ENCODE data around the gene DSCAM. TPM values are rescaled to one million over a fixed set of nuclear protein-coding genes. Genes with fewer than 3 reads are reported as not detected.

The DSCAM gene
- total RNA-seq, 2 donors from 2014 or later: 0.05 TPM; not detected in 1

- Histone ChIP-seq H3K27ac (no peak overlapping the region), H3K36me3 (no peaks in the 10 kb centered on the region), H3K9ac (ENCODE audit: low read depth in 2 of 2, low read length in 2 of 2) (no peak overlapping the region), H3K9me3 (no peaks in the 10 kb centered on the region), H3K4me1 (no peaks in the 10 kb centered on the region), H3K27me3 (no peaks in the 10 kb centered on the region), H3K4me3 (no peak overlapping the region)
- intact Hi-C loops (cut with DNase I): no loop called here
- TF ChIP-seq, protein P1, sequence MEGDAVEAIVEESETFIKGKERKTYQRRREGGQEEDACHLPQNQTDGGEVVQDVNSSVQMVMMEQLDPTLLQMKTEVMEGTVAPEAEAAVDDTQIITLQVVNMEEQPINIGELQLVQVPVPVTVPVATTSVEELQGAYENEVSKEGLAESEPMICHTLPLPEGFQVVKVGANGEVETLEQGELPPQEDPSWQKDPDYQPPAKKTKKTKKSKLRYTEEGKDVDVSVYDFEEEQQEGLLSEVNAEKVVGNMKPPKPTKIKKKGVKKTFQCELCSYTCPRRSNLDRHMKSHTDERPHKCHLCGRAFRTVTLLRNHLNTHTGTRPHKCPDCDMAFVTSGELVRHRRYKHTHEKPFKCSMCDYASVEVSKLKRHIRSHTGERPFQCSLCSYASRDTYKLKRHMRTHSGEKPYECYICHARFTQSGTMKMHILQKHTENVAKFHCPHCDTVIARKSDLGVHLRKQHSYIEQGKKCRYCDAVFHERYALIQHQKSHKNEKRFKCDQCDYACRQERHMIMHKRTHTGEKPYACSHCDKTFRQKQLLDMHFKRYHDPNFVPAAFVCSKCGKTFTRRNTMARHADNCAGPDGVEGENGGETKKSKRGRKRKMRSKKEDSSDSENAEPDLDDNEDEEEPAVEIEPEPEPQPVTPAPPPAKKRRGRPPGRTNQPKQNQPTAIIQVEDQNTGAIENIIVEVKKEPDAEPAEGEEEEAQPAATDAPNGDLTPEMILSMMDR (IDR thresholded peaks at IDR 0.05): no peak
- no peak for DNase-seq
Measured at GRCh38 chr21:40099809-40100208, 747.1 kb downstream of the DSCAM start.

DNA sequence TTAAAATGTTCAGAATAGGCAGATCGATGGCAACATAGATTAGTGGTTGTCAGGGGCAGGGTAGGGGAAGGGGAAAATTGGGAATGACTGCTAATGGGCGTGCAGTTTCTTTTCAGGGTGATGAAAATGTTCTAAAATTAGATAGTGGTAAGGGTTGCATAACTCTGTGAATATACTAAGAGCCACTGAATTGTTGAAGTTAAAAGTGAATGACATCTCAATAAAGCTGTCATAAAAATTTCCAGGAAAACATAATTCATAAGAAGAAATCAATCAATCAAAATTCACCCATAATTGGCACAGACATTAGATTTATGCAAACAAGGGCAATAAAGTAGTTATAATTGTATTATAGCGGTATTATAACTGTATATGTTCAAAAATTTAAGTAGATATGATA, 751.5 kb downstream of the DSCAM start:
- Histone ChIP-seq H3K4me3 (no peak overlapping the region), H3K9me3 (no peaks in the 10 kb centered on the region), H3K9ac (ENCODE audit: low read depth in 2 of 2, low read length in 2 of 2) (no peak overlapping the region), H3K27me3 (no peaks in the 10 kb centered on the region), H3K4me1 (no peaks in the 10 kb centered on the region), H3K36me3 (no peaks in the 10 kb centered on the region), H3K27ac (no peak overlapping the region)
- no peak for DNase-seq
- TF ChIP-seq, protein P1 (IDR thresholded peaks at IDR 0.05): no peak
- intact Hi-C loops (cut with DNase I): no loop called here

DNA sequence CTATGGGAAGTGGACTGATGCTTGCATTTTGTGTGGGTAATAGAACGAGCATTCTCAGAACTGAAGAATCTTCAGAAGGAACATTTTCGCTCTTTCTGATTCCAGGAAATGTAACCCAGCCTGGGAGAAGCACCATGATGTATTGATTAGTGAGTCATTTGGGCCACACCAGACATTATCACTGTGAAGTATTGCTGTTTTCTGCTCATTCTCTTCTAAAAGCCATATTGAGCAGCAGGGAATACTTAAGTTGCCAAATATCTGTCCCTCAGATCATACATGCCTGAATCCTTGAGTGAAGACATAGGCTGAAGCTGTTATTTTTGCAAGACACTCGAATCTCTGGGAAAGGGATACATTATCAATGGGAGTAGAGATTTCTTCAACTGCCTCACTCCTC, 766.6 kb downstream of the DSCAM start:
- Histone ChIP-seq H3K4me3 (no peak overlapping the region), H3K27me3 (no peaks in the 10 kb centered on the region), H3K36me3 (no peaks in the 10 kb centered on the region), H3K9me3 (no peaks in the 10 kb centered on the region), H3K9ac (ENCODE audit: low read depth in 2 of 2, low read length in 2 of 2) (no peak overlapping the region), H3K4me1 (no peaks in the 10 kb centered on the region), H3K27ac (no peak overlapping the region)
- TF ChIP-seq, protein P1 (IDR thresholded peaks at IDR 0.05): no peak
- intact Hi-C loops (cut with DNase I): no loop called here
- no peak for DNase-seq

- Histone ChIP-seq H3K36me3 (no peaks in the 10 kb centered on the region), H3K4me1 (no peaks in the 10 kb centered on the region), H3K9me3 (no peaks in the 10 kb centered on the region), H3K27me3 (no peaks in the 10 kb centered on the region), H3K27ac (no peak overlapping the region), H3K4me3 (no peak overlapping the region), H3K9ac (ENCODE audit: low read depth in 2 of 2, low read length in 2 of 2) (no peak overlapping the region)
- no peak for DNase-seq
- TF ChIP-seq, protein P1 (IDR thresholded peaks at IDR 0.05): no peak
- intact Hi-C loops (cut with DNase I): no loop called here
Measured at GRCh38 chr21:40074710-40075109, 772.2 kb downstream of the DSCAM start.

DNA sequence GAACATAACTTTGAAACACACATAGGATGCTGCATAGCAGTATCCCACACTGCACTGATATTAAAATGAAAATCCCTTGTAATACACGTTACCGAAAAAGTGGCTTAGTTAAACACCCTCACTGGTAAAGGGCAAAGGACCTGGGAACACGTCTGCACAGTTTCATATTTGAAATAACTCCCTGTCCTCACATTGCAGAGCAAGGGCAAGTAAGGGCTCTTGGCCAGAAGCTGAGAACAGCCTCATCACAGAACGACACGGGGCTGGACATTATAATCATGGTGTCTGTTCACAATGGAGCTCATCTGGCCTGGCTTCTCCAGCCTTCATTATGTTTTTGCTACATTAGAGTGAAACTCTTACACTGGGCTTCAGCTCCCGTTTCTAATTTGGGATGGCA, 772.8 kb downstream of the DSCAM start:
- no peak overlapping the region for H3K27ac ChIP-seq
- H3K27me3 ChIP-seq: no peaks in the 10 kb centered on the region
- H3K4me3 ChIP-seq: no peak overlapping the region
- no peaks in the 10 kb centered on the region for H3K4me1 ChIP-seq
- H3K9ac ChIP-seq (ENCODE audit: low read depth in 2 of 2, low read length in 2 of 2): no peak overlapping the region
- intact Hi-C loops (cut with DNase I): no loop called here
- DNase-seq: no peak
- no peaks in the 10 kb centered on the region for H3K9me3 ChIP-seq
- H3K36me3 ChIP-seq: no peaks in the 10 kb centered on the region
- TF ChIP-seq, protein P1 (IDR thresholded peaks at IDR 0.05): no peak

- H3K27me3 ChIP-seq: no peaks in the 10 kb centered on the region
- H3K27ac ChIP-seq: no peak overlapping the region
- H3K9me3 ChIP-seq: no peaks in the 10 kb centered on the region
- intact Hi-C loops (cut with DNase I): no loop called here
- TF ChIP-seq, protein P1 (IDR thresholded peaks at IDR 0.05): no peak
- no peaks in the 10 kb centered on the region for H3K4me1 ChIP-seq
- no peaks in the 10 kb centered on the region for H3K36me3 ChIP-seq
- no peak for DNase-seq
- no peak overlapping the region for H3K9ac ChIP-seq (ENCODE audit: low read depth in 2 of 2, low read length in 2 of 2)
- H3K4me3 ChIP-seq: no peak overlapping the region
Measured at GRCh38 chr21:40073642-40074041, 773.3 kb downstream of the DSCAM start.

Data from colonic mucosa (tissue), 4 donors.